Stimulated activated CD4-positive, alpha-beta T cell treated with anti-CD3 and anti-CD28 coated beads, Interleukin-12 subunit alpha, Interleukin-12 subunit beta, amount 100 ng/mL, for 24 hours (primary cell): Measurements from ENCODE around the gene GEMIN5.
"Not testable (repeated sequence)": the region's sequence is repeated elsewhere in the genome, so short reads cannot be mapped to it uniquely, and the experiment has no call there.

Experiments
- DNase-seq, 2 experiments: peaks; one replicate each; pipeline ENCODE4 v3.0.0-alpha.2; 2020; ENCODE audit warnings: low read depth in 2 of 2

GEMIN5 gene

GRCh38 chr5:154937718-154938466 is at the start of gene GEMIN5:
GEMIN5 (minus strand) TSS chr5:154938211; CDS start chr5:154938133, 78 bp downstream.
- peak; percentile 63 to 77 for DNase-seq

DNA sequence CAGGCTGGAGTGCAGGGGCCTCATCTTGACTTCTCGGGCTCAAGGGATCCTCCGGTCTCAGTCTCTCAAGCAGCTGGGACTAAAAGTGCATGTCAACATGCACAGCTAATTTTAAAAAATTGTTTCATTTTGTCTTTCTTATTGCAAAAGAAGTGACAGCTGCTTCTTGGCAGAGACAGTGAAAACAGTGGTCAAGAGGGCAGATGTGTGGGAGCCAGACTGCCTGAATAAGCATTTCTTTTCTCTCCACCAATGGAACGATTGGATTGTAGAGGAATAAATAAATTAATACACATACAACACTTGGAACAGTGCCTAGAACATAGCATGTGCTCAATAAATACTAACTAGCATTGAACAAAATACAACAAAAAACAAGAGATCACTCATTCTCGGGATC is 48.1 kb upstream of the GEMIN5 start:
- no peak for DNase-seq

DNA sequence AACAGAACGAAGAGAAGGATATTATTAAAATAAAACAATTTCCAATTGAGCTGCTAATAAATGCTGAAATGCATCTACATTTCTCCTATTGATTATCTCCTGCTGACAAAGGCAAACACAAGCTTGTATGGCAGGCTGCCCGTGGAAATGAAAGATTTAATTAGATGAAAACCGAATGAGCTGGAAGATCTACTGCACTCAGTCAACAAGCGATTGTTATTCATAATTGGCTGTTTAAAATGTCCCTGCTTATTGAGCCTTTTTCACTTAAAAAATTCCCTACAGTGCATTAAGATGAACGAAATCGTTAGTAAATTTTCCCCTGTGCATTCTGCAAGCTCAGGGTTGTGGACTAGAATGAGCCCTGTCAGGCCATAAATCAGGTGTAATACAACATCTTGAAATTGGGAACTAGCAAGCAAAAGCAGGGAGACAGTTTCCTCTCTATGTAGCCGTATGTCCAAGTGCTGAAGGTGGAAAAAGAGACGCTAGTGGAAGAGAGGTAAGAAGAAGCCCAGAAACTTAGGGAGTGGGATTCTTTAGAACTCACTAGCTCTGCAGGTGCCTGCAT is 47.0 kb upstream of the GEMIN5 start:
- no peak for DNase-seq

GRCh38 chr5:154978294-154978693 is 40.3 kb upstream of the GEMIN5 start:
- DNase-seq: not testable (repeated sequence)

GRCh38 chr5:154977409-154977808 is 39.4 kb upstream of the GEMIN5 start:
- no peak for DNase-seq

- not testable (repeated sequence) for DNase-seq
Measured at GRCh38 chr5:154976082-154976481, 38.1 kb upstream of the GEMIN5 start.

DNA sequence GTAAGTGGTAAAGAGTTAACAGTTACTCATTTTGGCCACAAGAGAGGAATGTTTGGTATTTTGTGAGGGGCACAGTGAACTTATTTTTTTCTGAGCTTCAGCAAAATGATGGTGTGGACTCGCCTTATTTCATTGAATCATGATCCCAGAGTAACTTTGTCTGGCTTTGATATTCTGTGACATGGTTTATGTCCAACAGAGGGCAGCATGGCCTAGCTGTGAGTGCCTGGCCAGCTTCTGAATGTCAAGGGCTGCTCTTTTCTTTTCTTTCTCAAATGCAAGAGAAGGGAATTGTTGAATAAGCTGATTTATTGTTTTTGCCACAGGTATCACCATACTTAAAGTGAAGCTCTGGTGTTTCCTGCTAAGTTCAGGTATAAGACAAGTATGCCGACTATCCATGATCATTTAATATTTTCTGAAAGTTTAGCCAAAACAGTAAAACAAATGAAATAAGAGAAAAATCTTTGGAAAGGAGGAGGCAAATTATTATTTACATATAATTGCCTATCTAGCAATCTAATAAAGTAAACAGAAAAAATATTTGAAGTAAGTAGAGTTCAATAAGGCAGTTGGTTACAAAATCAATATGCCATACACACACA is 34.6 kb upstream of the GEMIN5 start:
- no peak for DNase-seq

DNA sequence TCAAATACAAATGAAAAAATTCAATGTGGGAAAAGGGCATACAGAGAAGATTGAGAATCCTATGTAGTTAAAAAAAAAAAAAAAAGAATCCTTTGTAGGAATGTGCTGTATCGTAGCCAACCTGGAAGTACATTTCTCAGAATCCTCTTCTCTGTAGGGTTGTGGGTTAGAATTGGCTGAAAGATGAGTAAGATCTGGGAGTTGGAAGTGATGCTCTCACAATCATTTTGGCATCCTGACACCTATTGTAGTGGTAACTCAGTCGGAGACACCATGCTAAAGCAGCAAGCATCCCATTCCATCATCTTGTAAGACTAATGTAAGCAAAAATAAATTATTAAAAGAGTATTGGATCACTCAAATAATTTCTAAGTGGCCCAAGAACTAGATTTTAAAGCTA is 33.5 kb upstream of the GEMIN5 start:
- no peak for DNase-seq

DNA sequence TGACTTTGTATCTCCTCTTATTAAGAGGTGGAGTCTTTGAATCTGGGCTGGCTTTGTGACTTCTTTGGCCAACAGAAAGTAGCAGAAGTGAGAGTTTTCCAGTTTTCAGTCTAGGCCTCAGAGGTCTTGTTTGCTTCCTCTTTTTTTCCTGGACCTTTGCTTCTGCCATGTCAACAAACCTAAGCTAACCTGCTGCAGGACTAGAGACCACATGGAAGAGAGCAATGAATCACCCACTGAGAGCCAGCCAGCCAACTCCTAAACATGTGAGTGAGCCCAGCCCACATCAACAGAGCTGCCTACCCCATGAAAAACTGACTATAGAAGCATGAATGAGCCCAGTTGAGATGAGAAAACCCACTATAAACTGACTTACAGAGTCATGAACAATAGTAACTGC is 32.7 kb upstream of the GEMIN5 start:
- no peak for DNase-seq

GRCh38 chr5:154968953-154969352 is 30.9 kb upstream of the GEMIN5 start:
- DNase-seq: no peak

- no peak for DNase-seq
Measured at GRCh38 chr5:154967421-154968024, 29.5 kb upstream of the GEMIN5 start.

DNA sequence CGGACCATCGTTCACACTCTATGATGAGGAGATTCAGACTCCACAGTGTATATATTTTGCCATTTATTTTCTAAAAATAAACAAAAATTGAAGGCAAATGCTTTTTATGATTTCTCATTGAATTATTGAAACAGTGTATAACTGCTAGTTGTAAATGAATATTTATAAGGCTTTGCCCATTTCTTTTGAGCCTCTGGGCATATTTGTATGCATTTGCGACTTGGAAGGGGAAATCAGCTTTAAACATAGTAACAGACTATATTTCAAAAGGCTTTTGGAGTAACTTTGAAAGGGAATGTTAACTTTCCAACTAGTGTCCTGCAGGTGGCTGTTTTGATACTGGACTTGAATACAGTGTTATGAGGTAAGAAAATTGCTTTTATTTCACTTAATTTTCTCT is 28.9 kb upstream of the GEMIN5 start:
- no peak for DNase-seq

DNA sequence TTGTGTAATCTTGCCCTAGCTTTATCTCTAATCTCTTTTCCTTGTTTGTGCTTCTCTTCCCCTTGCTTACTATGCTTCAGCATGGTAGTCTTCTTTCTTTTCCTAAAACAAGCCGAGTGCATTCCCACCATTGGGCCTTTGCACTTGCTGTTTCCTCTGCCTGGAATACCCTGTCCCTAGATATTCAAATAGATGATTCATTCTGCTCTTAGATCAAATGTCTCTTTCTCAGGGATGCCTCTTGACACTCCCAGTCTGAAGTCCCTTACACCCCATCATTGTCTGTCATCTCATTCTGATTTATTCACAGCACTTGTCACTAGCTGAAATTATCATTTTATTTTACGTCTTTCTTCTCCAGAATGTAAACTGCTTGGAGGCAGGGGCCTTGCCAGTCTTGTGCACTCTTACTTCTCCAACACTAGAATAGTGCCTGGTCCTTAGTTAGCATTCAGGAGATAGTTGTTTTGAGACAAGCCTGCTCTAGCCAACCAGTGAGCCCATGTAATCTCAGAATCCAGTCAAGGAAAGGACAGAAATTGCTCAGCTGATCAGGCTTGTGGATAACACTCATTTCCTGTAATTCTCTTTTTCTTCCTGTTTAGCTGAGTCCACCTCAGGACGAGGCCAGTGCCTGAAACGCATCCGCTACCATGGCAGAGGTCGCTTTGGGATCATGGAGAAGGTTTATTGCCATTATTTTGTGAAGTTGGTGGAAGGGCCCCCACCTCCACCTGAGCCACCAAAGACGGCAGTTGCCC is 28.2 kb upstream of the GEMIN5 start:
- DNase-seq: no peak

DNA sequence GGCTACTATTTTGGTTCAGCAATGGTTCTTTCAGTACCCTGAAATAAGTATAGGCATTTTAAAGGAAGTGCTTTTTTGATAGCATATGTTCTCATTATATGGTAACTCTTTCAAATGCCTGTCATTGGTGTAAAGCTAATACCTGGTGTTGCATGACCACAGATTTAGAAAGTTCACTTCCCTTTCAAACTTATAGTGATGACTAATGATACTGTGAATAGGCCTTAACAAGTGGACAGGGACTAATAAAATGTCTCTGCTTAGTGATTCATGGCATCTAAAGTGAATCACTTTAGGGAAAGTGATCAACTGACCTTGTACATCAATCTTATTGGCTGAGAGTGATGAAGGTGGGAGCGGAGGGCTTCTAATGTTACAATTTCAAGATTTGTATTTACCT is 24.5 kb upstream of the GEMIN5 start:
- no peak for DNase-seq

DNA sequence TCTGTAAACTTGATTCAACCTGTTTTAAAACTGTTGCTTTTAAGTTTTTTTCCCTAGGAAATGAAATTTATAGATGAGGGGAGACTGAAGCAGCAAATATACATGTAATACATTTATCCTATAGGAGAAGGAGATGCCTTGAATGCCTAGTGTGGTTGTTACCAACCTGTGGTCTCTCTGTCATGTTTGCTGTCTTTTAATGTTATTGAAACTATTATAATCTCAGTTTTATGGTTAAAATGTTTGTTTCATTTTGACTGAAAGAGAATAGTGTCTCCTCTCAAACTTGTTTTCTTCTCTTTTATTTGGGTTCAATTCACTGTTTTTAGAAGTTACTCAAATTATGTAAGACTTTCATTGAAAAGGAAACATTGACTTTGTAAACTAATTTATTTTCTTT is 18.7 kb upstream of the GEMIN5 start:
- DNase-seq: no peak

- DNase-seq: no peak
Measured at GRCh38 chr5:154949781-154950180, 11.8 kb upstream of the GEMIN5 start.

DNA sequence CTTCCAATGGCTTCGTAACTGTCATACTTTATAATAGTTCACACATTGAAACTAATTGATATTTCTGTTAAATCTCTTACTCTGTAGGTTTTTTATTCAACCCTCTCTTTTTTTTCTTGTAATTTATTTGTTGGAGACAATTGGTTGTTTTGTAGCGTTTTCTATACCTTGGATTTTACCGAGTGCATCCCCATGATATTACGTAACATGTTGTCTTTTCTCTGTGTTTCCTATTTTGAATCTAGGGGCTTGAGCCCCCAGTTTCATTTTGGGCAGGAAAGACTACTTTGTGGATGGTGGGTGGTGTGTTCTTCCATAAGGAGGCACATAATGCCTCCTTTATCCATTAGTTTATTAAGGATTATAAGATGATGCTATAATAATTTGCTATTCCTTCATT is 10.3 kb upstream of the GEMIN5 start:
- no peak for DNase-seq

DNA sequence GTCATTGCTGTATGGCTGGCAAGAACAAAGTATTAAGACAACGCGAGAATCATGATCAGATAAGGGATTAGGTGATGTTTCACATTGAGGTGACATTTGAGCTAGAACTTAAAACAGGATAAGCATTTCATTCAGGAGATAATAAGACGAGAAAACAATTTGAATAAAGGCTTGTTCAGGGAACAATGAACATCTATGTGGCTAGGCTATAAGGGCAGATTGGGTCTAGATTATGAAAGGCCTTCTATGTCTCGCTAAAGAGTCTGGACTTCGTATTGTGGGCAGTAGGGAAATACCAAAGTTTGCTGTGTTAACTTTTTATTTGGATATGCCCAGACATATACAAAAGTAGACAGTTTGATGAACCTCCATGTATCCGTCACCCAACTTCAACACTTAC is 9.8 kb upstream of the GEMIN5 start:
- no peak for DNase-seq

GRCh38 chr5:154945695-154946301 is 7.8 kb upstream of the GEMIN5 start:
- no peak for DNase-seq

GRCh38 chr5:154944716-154945115 is 6.7 kb upstream of the GEMIN5 start:
- no peak for DNase-seq

DNA sequence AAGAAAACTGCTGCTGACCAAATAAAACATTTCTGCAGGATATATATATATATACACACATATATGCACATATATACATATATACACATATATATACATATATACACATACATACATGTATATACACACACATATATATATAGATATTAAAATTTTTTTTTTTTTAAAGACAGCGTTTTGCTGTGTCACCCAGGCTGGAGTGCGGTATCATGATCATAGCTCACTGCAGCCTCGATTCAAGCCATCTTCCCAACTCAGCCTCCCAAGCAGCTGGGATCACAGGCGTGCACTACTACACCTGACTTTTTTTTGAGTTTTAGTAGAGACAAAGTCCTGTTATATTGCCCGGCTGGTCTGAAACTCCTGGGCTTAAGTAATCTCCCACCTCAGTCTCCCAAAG is 5.5 kb upstream of the GEMIN5 start:
- no peak for DNase-seq
